Type B pancreatic cell (in vitro differentiated cells): ENCODE data around the gene TRMT11. TPM values are rescaled to one million over a fixed set of nuclear protein-coding genes. Genes with fewer than 3 reads are reported as not detected.

Experiments used
- DNase-seq: peaks from one replicate; pipeline ENCODE4 v3.0.0; 2021; ENCODE audit warnings: mixed read lengths; ENCODE audit not compliant: unreplicated experiment; ENCODE audit errors: extremely low spot score
- H3K27ac Mint-ChIP-seq: 2 replicates; pipeline ENCODE4 v1.8.0; 2021; ENCODE audit warnings: mild to moderate bottlenecking, mixed read lengths
- H3K27me3 Mint-ChIP-seq: 2 replicates; pipeline ENCODE4 v1.8.0; 2021; ENCODE audit warnings: mixed read lengths
- H3K36me3 Mint-ChIP-seq: 2 replicates; pipeline ENCODE4 v1.8.0; 2021; ENCODE audit warnings: mixed read lengths
- H3K4me1 Mint-ChIP-seq: one replicate; pipeline ENCODE4 v1.8.0; 2021; ENCODE audit warnings: mixed read lengths; ENCODE audit not compliant: unreplicated experiment
- H3K4me3 Mint-ChIP-seq: 2 replicates; pipeline ENCODE4 v1.8.0; 2021; ENCODE audit warnings: mild to moderate bottlenecking, mixed read lengths
- H3K9me3 Mint-ChIP-seq: 2 replicates; pipeline ENCODE4 v1.8.0; 2021; ENCODE audit warnings: mixed read lengths
- total RNA-seq: library from RNA; stranded (reverse); gene quantifications from 2 replicates; pipeline ENCODE4 v1.2.1, GENCODE V29; 2021; ENCODE audit warnings: low replicate concordance
- TF ChIP-seq, protein P1 (sequence below): fragments of 200-600 bp; sonication (generic); conservative IDR thresholded peaks from 2 replicates; pipeline ENCODE4 v1.5.0; 2021; ENCODE audit warnings: antibody characterized with exemption, mild to moderate bottlenecking

TRMT11 gene
- total RNA-seq, 1 donor from 2014 or later: 22.3 TPM

- Mint-ChIP-seq H3K36me3 (peaks cover 37% of the 10 kb centered on the region), H3K4me1 (peaks cover 3% of the 10 kb centered on the region), H3K9me3 (peaks cover 5% of the 10 kb centered on the region), H3K4me3 (no peak overlapping the region), H3K27ac (no peak overlapping the region), H3K27me3 (no peaks in the 10 kb centered on the region)
- TF ChIP-seq, protein P1, sequence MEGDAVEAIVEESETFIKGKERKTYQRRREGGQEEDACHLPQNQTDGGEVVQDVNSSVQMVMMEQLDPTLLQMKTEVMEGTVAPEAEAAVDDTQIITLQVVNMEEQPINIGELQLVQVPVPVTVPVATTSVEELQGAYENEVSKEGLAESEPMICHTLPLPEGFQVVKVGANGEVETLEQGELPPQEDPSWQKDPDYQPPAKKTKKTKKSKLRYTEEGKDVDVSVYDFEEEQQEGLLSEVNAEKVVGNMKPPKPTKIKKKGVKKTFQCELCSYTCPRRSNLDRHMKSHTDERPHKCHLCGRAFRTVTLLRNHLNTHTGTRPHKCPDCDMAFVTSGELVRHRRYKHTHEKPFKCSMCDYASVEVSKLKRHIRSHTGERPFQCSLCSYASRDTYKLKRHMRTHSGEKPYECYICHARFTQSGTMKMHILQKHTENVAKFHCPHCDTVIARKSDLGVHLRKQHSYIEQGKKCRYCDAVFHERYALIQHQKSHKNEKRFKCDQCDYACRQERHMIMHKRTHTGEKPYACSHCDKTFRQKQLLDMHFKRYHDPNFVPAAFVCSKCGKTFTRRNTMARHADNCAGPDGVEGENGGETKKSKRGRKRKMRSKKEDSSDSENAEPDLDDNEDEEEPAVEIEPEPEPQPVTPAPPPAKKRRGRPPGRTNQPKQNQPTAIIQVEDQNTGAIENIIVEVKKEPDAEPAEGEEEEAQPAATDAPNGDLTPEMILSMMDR: no peak
- no peak for DNase-seq
Measured at GRCh38 chr6:126051791-126052190, 65.5 kb downstream of the TRMT11 start.

- no peak for DNase-seq
- H3K27me3 Mint-ChIP-seq: no peaks in the 10 kb centered on the region
- H3K4me1 Mint-ChIP-seq: peaks cover 3% of the 10 kb centered on the region
- no peak overlapping the region for H3K27ac Mint-ChIP-seq
- peaks cover 34% of the 10 kb centered on the region for H3K36me3 Mint-ChIP-seq
- H3K4me3 Mint-ChIP-seq: no peak overlapping the region
- TF ChIP-seq, protein P1: no peak
- H3K9me3 Mint-ChIP-seq: peaks cover 5% of the 10 kb centered on the region
Measured at GRCh38 chr6:126052485-126052884, 66.1 kb downstream of the TRMT11 start.

GRCh38 chr6:126054258-126054702 is 67.9 kb downstream of the TRMT11 start:
- no peak for DNase-seq
- Mint-ChIP-seq H3K9me3 (peaks cover 5% of the 10 kb centered on the region), H3K4me1 (peaks cover 3% of the 10 kb centered on the region), H3K27me3 (no peaks in the 10 kb centered on the region), H3K36me3 (peaks cover 24% of the 10 kb centered on the region), H3K4me3 (no peak overlapping the region), H3K27ac (no peak overlapping the region)
- TF ChIP-seq, protein P1: no peak

- peaks cover 29% of the 10 kb centered on the region for H3K36me3 Mint-ChIP-seq
- H3K27ac Mint-ChIP-seq: no peak overlapping the region
- DNase-seq: no peak
- peaks cover 5% of the 10 kb centered on the region for H3K9me3 Mint-ChIP-seq
- peaks cover 3% of the 10 kb centered on the region for H3K4me1 Mint-ChIP-seq
- TF ChIP-seq, protein P1: no peak
- H3K4me3 Mint-ChIP-seq: no peak overlapping the region
- no peaks in the 10 kb centered on the region for H3K27me3 Mint-ChIP-seq
Measured at GRCh38 chr6:126054802-126055201, 68.5 kb downstream of the TRMT11 start.

DNA sequence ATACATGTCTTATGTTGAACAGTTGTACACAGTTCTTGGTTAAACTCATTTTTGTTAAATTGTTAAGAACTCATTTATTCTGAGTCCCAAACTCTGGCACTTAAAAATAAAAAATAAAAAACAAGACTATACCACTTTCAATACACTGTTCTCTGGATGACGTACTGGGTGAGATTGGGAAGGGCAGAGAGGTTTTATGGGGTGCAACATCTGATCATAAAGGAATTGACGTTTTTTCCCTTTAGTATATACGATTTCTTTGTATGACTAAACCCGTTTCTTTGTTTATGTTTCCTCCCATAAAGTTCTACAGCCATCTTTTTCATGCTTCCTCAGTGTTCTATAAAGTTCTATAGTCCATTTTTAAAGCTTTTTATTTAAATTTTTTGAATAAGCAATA is 69.1 kb downstream of the TRMT11 start:
- DNase-seq: no peak
- Mint-ChIP-seq H3K4me1 (peaks cover 3% of the 10 kb centered on the region), H3K9me3 (peaks cover 5% of the 10 kb centered on the region), H3K27me3 (no peaks in the 10 kb centered on the region), H3K36me3 (peaks cover 35% of the 10 kb centered on the region), H3K27ac (no peak overlapping the region), H3K4me3 (no peak overlapping the region)
- TF ChIP-seq, protein P1: no peak
